BJ (cell line): ENCODE data around the gene MAML2. TPM values are rescaled to one million over a fixed set of nuclear protein-coding genes. Genes with fewer than 3 reads are reported as not detected.

Source experiments
- CTCF ChIA-PET: fragments of 350-600 bp; formaldehyde crosslinking; extraction: SDS; loops from one replicate; lab custom pipeline; 2021; ENCODE audit warnings: antibody characterized with exemption, inconsistent platforms; lab: Yijun Ruan, JAX
- POLR2A ChIA-PET: fragments of 300-600 bp; sonication (Branson Sonifier 250); formaldehyde crosslinking; extraction: SDS; loops from one replicate; lab custom pipeline; 2021; ENCODE audit warnings: antibody characterized with exemption; lab: Charles Lee
- DNase-seq: peaks from one replicate; pipeline ENCODE4 v3.0.0-alpha.2; 2011; ENCODE audit warnings: low read depth
- H3K27me3 ChIP-seq: 2 replicates; pipeline ENCODE4 v1.6.0; 2011; ENCODE audit warnings: low read length; ENCODE audit not compliant: control insufficient read depth, insufficient read depth
- H3K36me3 ChIP-seq: 2 replicates; pipeline ENCODE4 v1.5.1; 2011; ENCODE audit warnings: low read length; ENCODE audit not compliant: control insufficient read depth, insufficient read depth
- H3K4me3 ChIP-seq: 2 replicates; pipeline ENCODE4 v1.5.1; 2011; ENCODE audit warnings: low read depth, mild to moderate bottlenecking, control low read depth, low read length
- polyA plus RNA-seq: library from polyadenylated mRNA; depleted of rRNA; stranded (reverse); fragments of >200 nt; gene quantifications from 2 replicates; pipeline ENCODE4 v1.2.3, GENCODE V29; 2011
- TF ChIP-seq, protein P1 (sequence below): IDR thresholded peaks from 2 replicates; pipeline ENCODE4 v1.5.1; 2011; ENCODE audit warnings: low read depth, mild to moderate bottlenecking, control low read depth, inconsistent platforms, low read length, moderate library complexity; ENCODE audit not compliant: insufficient read depth

The MAML2 gene
- polyA plus RNA-seq, 1 experiment: 22.0 TPM

DNA sequence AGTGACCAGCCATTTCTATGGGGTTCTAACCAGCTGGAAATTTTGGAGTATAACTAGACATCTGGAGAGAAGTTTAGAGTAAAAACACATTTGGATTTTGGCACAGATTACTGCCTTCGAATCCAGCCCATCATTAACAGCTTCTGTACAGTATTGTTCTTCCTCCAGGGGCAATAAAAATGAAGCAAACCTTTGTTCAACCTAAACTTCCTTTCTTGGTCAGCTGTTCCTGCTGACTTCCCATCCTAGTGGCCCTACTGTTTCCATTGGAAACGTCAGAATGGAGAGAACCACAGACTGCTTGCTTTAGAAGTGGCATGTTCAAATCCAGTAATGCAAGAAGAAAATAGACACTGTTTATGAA lies 215.4 kb downstream of the MAML2 start:
- no peak for DNase-seq
- ChIA-PET POLR2A (no interaction called here), CTCF (interaction anchor here (0.8 to 1.6 kb wide), 4 partner anchors 9 to 275 kb away, joined by 3 to 4 read pairs (median 3); no protein-coding TSS in a partner anchor)
- Histone ChIP-seq H3K4me3 (no peak overlapping the region), H3K36me3 (no peaks in the 10 kb centered on the region; the same call in 1 of the 2 replicates), H3K27me3 (no peaks in the 10 kb centered on the region)
- TF ChIP-seq, protein P1, sequence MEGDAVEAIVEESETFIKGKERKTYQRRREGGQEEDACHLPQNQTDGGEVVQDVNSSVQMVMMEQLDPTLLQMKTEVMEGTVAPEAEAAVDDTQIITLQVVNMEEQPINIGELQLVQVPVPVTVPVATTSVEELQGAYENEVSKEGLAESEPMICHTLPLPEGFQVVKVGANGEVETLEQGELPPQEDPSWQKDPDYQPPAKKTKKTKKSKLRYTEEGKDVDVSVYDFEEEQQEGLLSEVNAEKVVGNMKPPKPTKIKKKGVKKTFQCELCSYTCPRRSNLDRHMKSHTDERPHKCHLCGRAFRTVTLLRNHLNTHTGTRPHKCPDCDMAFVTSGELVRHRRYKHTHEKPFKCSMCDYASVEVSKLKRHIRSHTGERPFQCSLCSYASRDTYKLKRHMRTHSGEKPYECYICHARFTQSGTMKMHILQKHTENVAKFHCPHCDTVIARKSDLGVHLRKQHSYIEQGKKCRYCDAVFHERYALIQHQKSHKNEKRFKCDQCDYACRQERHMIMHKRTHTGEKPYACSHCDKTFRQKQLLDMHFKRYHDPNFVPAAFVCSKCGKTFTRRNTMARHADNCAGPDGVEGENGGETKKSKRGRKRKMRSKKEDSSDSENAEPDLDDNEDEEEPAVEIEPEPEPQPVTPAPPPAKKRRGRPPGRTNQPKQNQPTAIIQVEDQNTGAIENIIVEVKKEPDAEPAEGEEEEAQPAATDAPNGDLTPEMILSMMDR: no peak

DNA sequence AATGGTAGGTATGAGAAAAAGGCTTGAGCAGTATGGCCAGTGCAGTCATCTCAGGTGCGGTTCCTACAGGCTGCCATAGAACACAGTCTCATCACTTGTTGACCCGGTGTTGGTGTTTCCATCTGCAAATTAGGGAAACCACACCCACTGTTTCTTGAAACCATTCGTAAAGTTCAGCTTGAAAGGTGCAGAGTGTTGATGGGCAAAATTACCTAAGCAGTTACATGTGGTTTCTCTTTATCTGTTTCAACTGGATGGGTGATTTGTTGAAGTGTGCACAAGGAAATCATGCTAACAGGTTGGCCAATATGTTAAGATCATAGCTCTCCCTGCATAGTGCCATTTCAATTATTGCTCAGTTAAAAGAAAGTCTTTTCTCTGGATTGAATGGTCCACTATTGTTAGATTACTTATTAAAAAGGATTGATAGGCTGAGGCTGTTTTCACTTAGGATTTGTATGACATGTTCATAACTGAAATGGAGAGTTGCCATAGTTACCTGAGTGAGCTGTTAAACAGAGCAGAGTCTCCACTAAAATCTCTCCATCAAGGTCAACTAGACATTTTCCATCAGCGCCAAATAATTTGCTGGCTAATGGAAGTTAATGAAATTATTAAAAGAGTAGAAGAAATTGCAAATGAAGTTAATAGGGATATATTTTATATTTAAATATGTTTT lies 215.9 kb downstream of the MAML2 start:
- DNase-seq: no peak
- H3K4me3 ChIP-seq: no peak overlapping the region
- POLR2A ChIA-PET: no interaction called here
- TF ChIP-seq, protein P1: no peak
- H3K27me3 ChIP-seq: no peaks in the 10 kb centered on the region
- CTCF ChIA-PET: interaction anchor here (0.8 to 1.6 kb wide), 4 partner anchors 10 to 275 kb away, joined by 3 to 4 read pairs (median 3); no protein-coding TSS in a partner anchor
- no peaks in the 10 kb centered on the region; the same call in 1 of the 2 replicates for H3K36me3 ChIP-seq

DNA sequence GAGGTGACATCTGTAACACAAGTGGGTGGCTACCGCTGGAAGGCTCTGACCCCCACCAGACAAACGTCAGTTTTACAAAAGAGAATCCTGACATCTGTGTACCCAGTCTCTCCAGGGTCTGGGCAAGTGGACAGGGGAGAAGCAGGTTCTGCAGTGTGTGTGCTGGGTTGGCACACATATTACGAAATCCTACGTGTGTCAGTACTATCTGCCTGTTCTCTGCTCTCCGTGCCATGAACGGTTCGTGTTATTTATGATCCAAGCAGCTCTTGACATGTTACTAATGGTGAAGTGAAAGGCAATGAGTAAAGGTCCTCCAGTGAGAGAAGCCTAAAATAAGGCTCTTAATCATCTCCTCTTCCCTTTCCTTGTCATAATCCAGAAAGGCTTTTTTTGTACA lies 217.6 kb downstream of the MAML2 start:
- CTCF ChIA-PET: interaction anchor here (1.0 kb wide), 1 partner anchor 37 kb away, joined by 3 read pairs; no protein-coding TSS in a partner anchor

DNA sequence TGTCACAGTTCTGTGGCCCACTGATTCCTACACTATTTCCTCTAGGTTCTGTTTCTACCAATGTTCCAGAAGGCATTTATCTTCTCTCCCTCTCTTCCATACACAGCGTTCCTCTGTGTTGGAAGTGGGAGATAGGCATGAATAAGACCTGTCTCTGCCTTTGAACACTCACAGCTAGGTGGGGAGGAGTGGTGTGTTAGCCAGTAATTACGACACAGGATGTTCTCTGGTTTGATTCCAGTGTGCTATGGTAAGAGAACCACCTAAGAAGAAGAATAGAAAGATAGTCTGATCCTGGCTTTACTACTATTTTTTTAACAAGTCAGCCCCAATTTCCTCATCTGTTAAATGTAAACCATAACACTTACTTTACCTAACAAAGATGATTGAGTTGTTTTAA lies 218.8 kb downstream of the MAML2 start:
- POLR2A ChIA-PET: no interaction called here
- TF ChIP-seq, protein P1: no peak

More for the DNA sequence above, 217.6 kb downstream of the MAML2 start:
- TF ChIP-seq, protein P1: no peak
- Histone ChIP-seq H3K4me3 (no peak overlapping the region), H3K36me3 (no peaks in the 10 kb centered on the region; the same call in 1 of the 2 replicates), H3K27me3 (no peaks in the 10 kb centered on the region)
- DNase-seq: no peak
- POLR2A ChIA-PET: no interaction called here

DNA sequence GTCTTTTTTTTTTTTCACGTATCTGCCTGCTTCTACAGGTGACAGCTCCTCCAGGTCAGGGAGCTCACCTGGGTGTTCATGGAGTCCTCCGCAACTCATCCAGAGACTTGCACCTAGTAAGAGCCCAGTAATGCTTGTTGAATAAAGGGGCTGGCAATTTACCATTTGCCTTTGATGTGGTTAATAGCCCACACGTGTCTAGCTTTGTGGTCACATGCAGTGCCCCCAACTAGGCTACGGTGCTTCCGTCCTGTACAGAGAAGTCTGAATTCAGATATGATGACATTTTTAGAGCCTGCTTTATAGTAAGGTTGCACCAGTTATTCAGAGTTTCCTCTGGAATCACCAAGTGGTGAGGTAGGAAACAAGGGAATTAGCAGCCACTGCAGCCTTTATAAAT lies 219.7 kb downstream of the MAML2 start:
- H3K4me3 ChIP-seq: no peak overlapping the region
- POLR2A ChIA-PET: no interaction called here
- H3K27me3 ChIP-seq: no peaks in the 10 kb centered on the region
- no peak for DNase-seq
- H3K36me3 ChIP-seq: no peaks in the 10 kb centered on the region
- TF ChIP-seq, protein P1: no peak
- CTCF ChIA-PET: interaction anchor here (0.9 to 2.3 kb wide), 2 partner anchors 15 to 65 kb away, joined by 4 to 5 read pairs; no protein-coding TSS in a partner anchor

More for the DNA sequence above, 218.8 kb downstream of the MAML2 start:
- Histone ChIP-seq H3K36me3 (no peaks in the 10 kb centered on the region; the same call in 1 of the 2 replicates), H3K4me3 (no peak overlapping the region), H3K27me3 (no peaks in the 10 kb centered on the region)
- DNase-seq: no peak
- CTCF ChIA-PET: interaction anchor here (2.3 kb wide), 1 partner anchor 16 kb away, joined by 5 read pairs; no protein-coding TSS in a partner anchor
